ENCODE data around the gene HSPG2.
A peak's percentile ranks its signal among the peaks of the same experiment; 100 is the strongest.
"Not testable (repeated sequence)": the region's sequence is repeated elsewhere in the genome, so short reads cannot be mapped to it uniquely, and the experiment has no call there.

The HSPG2 gene

GRCh38 chr1:21932127-21932526, 5.0 kb downstream of the HSPG2 start:
- DNase-seq (ENCODE audit: low read depth), result no peak

GRCh38 chr1:21931171-21932093, 5.7 kb downstream of the HSPG2 start:
- DNase-seq (ENCODE audit: low read depth), result no peak

- DNase-seq (ENCODE audit: low read depth), result no peak
Observed at GRCh38 chr1:21930629-21931170, 6.4 kb downstream of the HSPG2 start.

DNA sequence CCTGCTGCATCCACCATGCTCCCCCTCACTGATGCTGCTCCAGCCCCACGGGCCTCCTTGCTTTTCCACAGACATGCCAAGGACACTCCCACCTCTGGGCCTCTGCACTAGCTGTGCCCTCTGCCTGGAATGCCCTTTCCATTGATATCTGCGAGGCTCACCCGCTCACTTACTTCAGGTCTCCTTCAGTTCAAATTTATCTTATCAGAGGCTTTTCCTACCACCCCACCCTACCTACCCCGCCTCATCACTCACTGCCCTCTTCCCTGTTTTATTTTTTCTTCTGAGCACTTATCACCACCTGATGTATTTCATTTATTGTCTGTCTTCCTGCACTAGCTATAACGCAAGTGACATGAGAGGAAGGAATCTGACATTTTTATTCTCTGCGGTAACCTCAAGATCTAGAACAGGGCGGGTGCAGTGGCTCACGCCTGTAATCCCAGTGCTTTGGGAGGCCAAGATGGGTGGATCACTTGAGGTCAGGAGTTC, 7.0 kb downstream of the HSPG2 start:
- DNase-seq (ENCODE audit: low read depth), result no peak

DNA sequence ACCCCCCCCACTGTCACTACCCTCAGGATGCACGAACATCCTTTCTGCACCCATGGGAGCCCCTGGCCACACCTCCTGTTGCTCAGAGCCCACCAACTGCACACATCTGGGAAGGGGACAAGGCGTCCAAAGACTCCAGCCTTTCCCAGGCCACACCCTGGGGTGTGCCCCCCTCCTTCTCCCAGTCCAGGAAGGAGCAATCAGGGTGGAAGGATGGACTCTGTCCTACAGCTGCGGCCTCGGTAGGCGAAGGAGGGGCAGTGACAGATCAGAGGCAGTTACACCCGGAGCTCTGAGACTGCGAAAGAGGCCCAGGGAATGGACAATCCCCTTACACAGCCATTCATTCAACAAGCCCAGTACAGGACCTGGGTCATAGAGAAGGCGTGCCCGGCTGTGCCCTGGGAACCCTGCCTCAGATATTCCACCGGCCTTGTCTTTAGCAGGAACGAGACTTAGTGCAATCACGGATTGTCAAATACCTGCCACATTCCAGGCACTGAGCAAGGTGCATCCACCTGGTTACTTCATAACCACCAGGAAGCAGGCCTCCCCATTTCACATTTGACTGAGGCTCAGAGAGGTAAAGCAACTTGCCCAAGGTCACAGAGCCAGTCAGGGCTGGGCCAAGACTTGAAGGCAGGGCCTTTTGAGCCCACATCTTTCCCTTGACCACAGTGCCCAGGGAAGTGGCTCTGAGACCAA, 9.4 kb downstream of the HSPG2 start:
- DNase-seq (ENCODE audit: low read depth), result no peak

- DNase-seq (ENCODE audit: low read depth), result no peak
Observed at GRCh38 chr1:21926814-21927532, 10.1 kb downstream of the HSPG2 start.

DNA sequence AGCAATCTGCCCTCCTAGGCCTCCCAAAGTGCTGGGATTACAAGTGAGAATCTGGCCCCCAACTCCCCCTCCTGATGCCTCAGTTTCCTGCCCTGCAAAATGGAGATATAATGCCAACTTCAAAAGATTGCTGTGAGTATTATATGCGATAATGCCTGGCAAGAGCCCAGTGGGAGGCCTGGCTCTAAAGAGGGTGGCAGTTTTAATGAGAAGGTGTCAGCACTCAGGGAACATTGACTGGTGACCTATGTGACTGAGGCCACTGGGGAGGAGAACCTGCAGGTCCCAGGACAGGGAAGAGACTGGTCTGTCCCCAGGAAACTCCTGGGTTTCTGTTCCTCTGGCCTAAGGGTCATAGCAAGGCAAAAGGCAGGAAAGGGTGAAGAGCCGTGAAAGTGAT, 11.0 kb downstream of the HSPG2 start:
- DNase-seq (ENCODE audit: low read depth), result no peak

DNA sequence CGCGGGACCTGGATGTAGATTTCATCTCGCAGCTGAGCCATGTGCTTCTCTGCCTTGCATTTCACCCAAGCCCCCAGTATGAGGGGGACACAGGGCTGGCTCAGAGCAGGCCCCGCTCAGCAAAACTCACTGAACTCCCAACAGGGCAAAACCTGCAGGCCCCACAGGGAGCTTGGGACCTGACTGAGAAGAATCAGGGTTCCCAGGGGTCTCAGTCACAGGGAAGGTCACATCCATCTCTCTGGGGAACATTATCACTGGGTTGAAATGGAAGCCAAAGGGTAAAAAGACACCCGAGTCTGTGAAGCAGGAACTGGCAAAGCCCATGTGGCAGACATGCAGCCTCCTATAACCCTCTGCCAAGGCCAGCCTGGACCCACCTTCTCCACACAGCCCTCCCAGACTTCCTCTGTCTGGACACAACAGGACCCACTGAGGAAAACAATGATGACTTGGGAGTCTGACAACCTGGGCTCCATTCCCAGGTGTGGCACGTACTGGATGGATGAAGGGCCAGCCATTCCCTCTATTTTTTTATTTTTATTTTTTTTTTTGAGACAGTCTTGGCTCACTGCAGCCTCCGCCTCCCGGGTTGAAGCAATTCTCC, 11.7 kb downstream of the HSPG2 start:
- DNase-seq (ENCODE audit: low read depth), result no peak

DNA sequence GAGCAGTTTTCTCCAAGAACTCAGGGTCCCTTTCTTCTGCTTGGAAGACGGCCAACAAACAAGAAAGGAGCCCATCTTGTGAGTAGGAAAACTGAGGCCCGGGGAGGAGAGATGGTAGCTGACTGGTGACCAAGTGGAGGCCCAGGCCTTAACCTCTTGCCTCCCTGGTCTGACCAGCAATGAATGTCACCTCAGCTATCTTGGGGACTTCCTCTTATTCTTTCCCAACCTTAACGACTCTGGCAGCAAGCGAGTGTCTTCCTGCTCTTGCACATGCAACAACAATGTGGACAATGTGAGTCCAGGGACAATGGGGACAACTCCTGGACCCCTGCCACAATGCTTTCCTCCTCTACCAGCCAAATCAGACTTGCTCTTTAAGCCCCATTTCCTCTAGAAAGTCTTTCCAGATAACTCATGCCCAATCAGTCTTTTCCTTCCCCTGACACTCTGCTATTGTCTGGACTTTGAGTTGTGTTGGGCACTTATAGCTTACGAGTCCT, 12.6 kb downstream of the HSPG2 start:
- no peak for DNase-seq (ENCODE audit: low read depth)

DNA sequence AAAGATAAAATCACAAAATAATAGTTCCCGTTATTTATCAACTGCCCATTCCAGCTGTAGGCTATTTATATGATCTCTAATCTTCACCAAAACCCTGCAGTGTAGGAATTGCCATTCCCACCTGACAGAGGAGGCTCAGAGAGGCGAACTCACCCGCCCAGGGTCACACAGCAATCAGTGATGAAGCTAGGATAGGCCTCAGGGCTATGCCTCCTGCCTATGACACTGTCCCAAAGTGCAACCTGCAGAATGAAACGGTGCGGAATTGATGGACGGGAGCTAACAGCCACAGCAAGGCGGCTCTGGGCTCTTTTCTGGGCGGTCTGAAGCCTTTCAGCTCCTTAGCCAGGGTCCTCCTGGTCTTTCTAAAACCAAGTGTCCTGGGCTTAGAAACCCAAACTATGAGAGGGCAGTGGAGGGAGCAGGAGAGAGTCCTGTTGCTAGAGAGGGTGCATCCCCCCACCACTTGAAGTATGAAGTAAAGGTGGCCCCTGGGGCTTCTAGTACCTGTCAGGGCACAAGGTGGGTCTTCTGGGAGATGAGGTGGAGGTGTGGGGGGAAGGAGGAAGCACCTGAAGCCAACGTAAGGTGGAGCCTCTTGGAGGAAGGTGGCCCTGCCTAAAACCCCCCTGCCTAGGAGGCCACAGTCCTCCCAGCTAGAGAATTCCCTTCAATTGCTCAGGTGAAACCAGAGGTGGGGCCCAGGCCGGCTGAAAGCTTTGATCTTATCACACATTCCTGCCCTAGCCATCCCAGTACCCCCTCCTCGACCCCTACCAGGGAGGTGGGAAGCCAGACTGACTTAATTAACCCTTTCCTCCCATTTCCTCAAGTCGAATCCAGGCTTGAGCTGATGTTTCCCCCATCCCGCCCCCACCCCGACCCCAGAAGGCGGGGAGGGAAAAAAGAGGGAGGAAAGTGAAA, 14.8 kb downstream of the HSPG2 start:
- DNase-seq (ENCODE audit: low read depth), result no peak

- no peak for DNase-seq (ENCODE audit: low read depth)
Observed at GRCh38 chr1:21921100-21921875, 15.8 kb downstream of the HSPG2 start.

DNA sequence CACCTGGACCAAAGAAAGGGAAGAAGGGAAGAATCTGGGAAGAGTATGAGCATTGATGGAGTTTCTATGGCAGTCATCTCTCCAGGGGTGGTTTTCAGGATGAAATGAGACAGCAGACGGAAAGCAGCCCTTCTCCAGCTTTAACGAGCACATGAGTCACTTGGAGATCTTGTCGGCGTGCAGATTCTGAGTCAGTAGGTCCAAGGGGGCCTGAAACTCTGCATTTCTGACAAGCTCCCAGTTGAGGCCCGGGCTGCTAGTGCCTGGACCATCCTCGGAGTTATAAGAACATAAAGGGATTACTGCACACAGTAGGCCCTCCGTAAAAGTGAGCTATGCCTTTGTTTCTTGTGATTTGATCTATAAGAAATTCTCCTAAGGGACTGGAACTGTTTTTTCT, 17.6 kb downstream of the HSPG2 start:
- no peak for DNase-seq (ENCODE audit: low read depth)

DNA sequence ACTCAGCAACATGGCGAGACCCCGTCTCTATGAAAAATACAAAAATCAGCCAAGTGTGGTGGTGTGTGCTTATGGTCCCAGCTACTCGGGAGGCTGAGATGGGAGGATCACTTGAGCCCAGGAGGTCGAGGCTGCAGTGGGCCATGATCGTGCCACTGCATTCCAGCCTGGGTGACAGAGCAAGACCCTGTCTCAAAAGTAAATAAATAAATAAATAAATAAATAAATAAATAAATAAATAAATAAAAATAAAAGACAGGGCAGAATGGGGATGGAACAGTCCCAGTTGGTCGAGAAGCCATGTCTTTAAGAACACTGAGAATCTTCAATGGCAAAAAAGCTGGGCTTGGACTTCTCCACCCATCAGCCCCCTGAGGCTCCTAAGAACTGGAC, 19.9 kb downstream of the HSPG2 start:
- not testable (repeated sequence) for DNase-seq (ENCODE audit: low read depth)

DNA sequence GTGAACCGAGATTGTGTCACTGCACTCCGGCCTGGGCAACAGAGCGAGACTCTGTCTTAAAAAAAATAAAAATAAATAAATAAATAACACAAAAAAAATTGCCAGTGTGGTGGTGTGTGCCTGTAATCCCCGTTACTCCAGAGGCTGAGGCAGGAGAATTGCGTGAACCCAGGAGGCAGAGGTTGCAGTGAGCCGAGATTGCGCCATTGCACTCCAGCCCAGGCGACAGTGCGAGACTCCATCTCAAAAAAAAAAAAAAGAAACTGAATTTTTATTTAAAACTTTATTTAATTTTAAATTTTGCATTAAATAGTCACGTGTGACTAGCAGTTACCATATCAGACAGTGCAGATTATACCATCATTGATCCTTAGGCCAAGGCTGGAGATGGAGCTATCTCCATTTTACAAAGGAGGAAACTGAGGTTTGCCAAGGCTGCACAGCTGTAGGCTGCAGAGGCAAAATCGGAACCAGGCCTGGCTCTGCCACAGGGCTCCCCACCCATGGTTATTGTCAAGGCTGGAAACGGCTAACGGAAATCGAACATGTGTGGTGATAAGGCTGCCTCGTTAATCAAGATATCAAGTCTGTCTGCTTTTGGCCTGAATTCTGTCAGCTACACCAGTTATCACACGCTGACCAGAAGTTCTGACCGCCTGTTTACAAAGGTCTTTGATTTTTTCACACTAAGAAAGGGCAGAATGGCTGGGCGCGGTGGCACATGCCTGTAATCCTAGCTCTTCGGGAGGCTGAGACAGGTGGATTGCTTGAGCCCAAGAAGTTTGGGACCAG, 20.5 kb downstream of the HSPG2 start:
- no peak for DNase-seq (ENCODE audit: low read depth)

DNA sequence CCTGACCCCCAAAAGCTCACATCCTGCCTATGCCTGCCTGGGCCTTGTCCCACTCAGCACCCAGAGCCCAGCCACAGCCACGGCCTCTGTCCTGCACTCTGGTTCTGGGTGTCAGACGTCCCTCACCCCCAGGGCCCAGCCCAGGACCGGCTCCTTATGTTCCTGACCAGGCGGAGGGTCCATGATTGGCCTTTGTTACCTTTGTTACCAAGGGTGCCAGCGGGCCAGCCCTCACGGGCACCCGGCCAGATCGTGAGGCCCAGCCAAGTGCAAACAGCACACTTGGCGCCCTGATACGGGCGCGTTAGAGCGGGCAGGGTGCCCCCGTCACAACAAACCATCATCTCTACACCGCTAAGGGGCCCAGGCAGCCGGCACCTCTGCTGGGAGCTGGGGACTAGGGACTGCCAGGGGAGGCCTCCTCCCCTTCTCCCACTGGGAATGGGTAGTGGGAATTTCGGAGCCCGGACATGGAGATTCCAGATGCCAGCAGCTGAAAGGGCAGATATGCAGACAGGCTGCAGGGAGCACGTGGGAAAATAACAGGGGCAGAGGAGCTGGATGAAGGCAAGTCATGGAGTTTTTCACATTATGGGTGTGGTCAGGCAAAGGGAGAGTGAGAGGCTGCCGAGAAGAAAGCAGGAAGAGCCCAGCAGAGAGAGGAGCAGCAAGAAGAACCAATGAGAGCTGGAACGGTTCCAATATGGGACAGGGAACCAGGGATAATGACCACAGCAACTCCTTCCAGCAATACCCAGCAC, 22.1 kb downstream of the HSPG2 start:
- no peak for DNase-seq (ENCODE audit: low read depth)

DNA sequence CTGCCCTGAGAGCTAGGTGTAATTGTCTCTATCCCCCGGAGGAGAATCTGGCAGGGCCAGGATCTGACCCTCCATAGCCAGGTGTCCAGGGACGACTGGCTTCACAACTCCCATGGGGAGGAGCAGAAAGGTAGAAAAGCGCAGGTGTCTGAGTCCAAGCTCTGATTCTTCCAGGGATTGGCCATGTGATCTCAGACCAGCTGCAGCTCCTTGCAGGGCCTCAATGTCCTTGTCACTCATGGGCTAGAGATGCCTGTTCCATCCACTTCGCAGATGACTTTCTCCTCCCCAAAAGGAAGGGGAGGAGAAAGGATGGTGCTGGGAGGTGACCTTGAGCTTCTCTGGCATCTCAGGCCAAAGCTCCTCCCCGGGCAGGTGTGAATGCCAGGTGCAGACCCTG, 22.7 kb downstream of the HSPG2 start:
- DNase-seq (ENCODE audit: low read depth), result no peak

DNA sequence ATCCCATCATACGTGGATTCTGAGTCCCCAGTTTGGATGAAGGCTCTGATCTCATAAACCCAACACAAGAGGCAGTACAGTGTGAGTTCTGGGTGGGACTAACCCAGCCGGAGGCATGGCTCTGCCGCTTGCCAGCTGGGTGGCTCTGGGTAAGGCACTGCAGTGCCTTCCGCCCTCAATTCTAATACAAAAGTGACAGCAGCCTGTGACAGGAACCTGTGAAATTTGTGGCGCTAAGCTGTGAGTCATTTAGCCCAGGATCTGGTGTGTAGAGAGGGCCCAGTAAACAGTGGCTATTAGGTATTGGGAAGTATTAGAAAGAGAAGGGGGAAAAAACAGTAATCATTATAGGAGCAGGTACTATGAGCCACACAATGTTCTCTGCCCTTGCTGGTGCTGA, 23.3 kb downstream of the HSPG2 start:
- DNase-seq (ENCODE audit: low read depth), result peak; percentile 6

DNA sequence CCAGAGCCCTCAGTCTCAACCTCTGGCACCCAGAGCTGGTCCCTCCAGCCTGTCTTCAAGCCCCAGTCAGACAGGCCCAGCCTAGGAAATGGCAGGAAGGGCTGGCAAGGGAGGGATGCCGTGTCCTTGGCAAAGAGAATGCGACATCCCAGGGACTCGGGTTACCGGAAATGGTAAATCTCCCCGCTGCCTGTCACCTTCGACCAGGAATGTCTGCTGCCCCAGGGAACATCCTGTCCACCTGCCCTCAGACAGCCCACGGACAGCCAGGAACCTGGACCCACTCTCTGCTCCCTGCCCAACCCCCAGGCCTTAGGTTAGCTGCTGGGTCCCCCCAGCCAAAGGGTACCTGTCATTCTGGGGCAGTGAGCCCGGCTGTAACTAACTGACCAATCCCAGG, 23.9 kb downstream of the HSPG2 start:
- no peak for DNase-seq (ENCODE audit: low read depth)
